ENCODE results near the gene CBL.
A peak's percentile ranks its signal among the peaks of the same experiment; 100 is the strongest.

CBL gene

DNA sequence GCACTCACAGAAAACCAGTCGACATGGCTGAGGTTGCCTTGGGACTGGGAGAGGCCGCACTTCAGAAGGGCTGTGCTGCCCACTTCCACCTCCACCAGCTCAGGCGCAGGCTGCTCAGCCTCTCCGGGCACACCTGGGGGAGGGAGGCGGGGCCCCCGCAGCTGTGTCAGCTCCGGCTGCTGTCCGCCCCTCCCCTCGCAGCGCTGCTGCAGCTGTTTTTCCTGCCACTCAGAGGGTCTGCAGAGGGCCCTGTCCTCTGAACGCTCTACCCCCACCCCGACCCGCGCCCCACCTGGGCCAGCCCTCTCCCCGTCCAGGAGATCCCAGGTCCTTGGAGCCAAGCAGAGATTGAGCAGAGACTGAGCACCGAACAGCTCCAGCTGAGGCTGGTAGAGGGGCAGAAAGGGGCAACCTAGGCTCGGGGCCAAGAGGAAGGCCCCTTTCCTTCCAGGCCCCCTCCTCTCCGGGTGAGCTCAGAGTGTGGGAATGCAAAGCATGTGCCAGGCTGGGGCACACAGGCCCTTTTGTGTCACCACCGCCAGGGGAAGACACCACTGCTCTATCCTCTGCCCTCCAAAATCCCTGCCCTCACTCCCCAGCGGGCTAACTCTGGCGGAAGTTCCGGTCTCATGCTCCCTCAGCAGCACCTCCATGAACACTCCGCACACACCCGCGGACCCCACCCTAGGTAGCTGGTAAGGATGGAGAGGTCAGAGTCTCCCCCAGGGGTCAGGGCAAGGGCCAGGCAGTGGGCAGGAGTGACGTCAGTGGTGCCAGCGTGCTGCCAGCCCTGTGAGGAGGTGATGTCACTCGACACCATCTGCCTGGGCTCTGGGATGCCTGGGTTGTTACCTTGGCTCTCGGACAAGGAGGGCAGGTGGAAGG, 109.2 kb downstream of the CBL start:
- peak; percentile 71 for DNase-seq

DNA sequence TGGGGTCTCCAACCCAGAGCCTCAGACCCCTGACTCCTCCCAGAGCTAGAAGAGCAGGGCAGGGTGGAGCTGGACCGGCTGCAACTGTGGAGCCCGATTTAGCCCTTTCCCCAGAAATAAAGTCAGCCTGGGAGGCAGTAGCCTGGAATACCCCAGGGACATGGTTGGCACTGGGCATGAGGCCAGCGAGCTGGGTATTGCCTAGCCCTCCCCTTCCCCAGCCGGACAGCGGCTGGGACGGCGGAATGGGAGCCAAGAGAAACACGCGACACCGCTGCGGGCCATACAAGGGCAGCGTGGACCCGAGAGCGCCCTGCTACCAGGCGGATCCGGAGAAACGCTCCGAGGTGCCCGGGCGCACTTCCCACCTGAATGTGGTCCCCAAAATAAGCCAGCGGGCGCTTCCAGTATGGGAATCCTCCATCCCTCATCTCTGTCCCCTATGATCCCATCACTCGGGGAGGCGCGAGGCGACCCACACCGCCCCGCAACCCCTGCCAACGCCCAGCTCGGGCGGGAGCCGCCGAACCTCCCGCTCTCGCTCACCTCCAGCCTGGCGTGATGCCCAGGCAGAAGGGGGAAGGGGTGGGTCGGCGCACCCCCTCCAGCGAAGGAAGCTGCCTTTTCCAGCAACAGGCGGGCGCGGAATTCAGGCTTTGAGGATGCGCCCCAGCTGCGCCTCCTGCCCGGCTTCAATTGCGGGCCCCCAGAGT, 110.0 kb downstream of the CBL start:
- DNase-seq, result peak; percentile 66

DNA sequence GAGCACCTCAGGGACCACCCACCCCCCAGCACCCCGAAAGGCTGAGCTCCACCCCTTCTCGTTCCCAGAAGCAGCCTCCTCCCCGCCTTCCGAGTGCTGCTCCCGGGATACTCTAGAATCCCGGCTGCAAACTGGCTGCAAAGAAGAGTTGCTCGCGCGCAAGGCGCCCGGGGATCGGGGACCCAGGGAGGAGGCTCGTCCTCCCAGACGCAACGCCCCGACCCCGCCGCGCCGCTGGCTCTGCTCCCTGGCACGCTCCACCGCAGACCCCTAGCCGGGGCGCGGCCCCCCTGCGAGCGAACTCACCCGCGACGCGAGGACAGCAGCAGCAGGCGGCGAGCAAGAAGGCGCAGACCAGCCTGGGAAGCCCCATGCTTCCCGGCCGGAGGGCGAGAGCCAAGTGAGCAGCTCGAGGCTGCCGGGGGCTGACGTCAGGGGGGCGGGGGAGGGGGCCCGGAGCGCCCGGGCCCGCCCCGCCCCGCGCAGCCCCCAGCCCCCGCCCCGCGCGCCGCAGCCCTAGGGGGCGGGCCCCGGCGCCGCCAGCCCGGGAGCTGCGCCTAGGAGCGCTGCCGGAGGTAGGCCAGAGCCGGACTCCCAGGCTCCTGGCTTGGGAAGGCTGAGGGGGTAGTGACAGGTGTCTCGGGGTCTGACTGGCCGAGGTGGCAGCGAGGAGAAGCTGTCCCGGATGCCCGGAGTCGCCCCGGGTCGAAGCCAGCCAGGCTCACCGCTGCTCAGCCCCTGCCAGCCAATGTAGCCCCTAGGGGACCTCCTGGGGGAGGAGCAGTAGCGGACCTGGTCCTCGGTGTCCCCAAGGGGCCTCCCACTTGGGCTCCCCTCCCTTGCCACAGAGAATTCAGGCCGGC, 110.8 kb downstream of the CBL start, which contains the start of gene MCAM:
Gene MCAM, minus strand, starts transcription at position 402 of the 863 bp plus-strand sequence. Its CDS starts 29 bp downstream, at position 373.
- DNase-seq, result peak; percentile 67

DNA sequence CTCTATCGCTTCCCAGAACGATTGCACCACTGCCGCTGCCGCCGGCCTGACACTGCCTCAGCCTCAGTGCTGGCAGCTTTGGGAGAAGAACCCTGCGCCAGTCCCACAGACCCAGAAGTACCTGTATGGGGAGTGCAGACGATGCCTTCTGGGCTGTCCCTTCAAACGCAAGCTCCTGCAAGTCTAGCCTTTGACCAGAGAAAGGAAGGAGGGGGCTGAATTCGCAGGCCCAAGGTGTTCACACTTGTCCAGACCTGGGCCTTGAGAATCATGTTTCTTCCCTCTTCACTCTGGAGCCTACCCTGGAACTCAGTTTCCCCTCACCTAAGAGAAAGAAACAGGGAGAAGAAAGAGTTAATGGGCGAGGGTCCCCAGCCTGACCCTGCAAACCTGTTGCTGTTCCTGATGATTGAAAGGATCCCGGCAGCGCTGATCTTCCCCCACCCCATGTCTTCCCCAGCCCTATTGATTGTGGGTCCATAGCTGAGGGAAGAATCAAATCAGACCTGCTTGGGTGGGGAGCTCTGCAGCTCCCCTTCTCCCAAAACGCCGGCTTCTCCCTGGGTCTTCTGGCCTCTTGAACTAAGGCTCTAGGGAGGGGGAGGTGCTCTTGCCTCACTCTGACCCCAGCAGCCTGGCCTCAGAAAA, 111.6 kb downstream of the CBL start:
- DNase-seq, result no peak

DNA sequence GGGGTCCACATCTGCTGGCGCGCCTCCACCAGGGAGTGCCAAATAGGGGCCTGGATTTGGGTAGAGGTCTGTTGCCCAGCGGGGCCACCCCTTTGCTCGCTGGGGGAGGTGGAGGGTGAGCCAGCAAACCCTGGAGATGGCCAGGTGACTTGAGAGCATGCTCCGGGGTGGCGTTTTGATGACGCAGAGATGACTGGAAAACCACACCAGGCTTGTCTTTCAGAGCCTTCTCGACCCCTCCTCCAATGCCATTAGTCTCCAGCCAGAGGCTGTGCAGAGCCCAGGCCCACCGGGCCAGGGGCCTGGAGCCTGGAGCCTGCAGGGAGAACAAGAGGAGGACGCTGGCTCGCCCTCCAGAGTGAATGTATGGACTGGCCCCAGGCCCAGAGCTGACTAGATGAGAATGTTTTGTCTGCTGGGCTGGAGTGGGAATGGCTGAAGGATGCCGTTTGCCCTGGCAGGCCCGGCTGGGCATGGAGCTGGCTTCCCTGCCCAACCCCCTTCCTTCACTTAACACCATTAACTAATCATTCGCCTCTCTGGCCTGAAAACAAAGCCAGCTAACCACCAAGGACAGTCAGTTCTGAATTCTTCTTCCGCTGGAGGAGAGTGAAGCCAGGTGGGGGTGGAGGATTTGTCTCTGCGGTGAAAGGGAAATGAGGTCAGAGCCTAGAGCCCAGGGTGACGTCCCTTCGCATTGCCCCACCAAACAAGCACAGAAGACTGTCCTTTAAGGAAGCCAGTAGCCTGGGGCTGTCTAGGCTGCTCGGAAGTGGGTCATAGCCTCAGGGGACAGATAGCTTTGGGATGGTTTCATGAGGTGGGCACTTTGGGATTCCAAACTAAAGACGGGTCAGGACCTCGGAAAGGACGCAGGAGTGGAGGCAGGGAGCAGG, 112.3 kb downstream of the CBL start:
- no peak for DNase-seq

DNA sequence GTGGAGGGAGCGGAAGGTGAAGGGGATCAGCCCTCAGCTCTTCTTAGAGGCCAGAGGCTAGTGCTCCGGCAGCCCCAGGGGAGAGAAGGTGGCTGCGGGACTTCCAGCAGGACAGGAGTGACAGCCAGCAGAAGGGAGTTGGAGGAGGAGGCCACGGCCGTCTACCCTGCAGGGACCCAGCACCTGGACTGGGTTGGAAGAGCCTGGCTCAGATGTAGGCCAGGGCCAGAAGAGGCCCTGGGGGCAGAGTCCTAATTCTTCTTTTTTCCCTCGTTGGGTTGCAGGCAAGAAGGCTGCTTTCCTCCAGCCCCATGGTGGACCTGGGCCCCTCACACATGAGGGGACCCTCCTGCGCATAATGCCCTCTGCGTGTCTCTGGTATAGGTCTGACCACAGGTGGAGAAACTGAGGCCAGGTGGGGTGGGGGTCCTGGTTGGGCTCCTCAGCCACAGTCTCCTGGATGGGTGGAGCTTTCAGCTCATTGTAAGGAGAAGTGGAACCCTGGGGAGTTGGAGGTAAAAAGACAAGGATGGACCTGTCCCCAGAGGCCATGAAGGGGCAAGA, 113.1 kb downstream of the CBL start:
- no peak for DNase-seq

DNA sequence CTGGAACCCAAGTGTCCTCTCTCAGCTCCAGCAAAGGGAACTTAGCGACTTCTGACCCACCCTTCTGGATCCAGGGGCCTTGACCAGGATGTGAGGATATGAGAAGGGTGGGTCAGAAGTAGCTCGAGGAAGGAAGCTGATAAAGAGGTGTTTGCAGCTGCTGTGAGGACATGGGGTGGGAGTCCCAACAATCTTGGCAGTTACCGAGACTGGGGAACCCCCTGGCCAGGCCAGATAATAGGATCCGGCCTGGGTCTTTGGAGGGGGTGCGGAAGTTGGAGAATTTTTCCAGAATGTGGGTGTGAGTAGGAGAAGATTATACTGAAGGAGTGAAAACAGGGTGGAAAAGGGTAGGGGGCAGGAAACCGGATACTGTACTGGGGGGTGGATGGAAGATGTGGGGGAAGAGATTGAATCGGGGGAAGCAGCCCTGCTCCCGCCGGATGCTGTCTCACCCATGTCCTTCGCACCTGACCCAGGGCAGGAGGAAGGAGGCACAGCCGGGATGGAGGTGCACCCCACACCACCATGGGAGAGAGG, 113.6 kb downstream of the CBL start:
- DNase-seq, result no peak

DNA sequence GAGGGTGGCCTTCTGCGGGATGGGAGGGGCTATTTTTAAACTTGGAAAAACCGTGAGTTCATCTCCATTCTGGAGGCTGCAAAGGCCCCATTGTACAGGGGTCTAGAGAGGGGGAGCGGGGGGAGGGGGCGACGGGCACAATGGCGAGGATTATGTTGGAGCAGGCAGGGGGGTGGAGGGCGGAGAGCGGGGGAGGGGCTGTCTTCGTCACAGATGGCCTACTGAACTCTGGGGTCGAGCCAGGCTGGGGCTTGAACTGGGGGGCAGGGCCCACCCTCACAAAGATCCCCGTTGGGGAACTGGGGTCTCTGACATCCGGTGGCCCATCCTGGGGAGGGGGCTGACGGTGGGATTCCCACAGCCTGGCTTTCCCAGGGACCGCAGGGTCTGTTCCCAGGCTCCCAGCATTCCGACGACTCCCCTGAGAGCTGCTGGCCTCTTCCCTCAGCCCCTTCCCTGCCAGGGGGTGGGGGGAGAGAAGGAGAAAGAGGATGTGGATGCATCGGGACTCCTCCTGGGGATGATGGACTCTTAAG, 114.2 kb downstream of the CBL start:
- DNase-seq, result no peak

DNA sequence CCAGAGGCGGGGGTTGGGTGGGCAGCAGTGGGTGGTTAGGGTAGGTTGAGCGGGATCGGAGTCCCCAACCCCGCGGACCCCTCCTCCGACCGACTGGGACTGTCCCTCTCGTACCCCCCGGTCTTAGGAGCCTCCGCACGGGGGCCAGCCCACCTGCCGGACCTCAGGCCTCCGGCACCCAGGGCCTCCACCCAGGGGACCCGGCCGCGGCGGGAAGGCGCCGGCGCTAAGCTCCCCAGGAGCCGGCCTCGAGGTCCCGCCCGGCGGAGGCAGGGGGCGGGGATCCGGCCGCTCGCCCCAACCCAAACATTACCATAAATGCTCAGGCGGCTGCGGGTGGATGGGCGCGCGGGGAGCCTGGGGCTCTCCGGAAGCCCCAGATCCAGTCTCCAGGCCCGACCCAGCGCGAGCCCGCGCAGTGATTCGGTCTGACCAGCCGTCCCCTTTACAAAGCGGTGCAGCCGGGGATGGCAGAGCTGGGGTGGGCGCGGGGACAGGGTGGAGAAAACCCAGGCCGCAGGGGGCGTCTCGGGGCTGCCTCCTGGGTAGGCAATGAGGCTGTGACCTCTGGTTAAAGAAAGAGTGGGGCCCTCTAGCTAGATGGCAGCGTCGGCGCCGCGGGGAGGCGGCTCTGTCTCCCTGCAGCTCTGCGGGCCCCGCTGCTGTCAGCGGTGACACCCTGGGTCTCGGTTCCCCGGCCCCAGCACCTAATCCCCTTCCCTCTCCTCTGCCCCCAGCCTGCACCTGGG, 114.8 kb downstream of the CBL start:
- DNase-seq, result peak; percentile 83

DNA sequence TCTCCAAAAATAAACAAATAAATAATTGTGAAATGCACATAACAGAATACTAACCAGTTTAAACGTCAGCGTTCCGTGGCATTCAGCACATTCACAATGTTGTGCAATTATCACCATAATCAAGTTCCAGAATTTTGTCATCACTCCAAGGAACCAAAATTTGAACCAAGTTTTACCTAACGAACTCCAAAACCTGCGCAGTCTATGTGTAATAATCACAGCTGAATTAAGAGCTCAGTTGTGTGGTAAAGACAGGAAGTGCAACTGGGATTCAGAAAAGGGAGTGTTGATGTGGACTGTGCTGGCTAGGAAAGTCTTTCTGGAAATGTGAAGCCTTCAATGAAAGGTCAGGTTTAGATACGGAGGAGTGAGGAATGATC, 116.2 kb downstream of the CBL start:
- DNase-seq, result no peak

DNA sequence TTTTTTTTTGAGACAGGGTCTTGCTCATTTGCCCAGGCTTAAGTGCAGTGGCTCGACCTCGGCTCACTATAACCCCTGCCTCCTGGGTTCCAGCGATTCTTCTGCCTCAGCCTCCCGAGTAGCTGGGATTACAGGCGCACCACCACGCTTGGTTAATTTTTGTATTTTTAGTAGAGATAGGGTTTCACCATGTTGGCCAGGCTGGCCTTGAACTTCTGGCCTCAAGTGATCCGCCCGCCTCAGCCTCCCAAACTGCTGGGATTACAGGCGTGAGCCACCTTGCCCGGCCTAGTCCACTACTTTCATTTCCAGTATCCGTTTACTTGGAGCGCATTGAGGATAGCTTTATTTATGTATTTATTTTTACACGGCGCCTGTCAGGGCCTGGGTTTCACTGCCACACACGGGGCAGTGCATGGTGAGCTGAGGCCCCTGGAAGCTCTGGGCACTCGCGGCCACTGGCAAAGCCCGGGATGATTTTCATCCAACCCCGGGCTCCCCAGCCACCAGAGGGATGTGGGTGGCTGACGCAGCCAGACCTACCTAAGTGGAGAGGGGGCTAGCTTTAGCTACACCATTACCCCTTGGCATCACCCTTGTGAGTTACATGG, 116.9 kb downstream of the CBL start:
- peak; percentile 43 for DNase-seq

DNA sequence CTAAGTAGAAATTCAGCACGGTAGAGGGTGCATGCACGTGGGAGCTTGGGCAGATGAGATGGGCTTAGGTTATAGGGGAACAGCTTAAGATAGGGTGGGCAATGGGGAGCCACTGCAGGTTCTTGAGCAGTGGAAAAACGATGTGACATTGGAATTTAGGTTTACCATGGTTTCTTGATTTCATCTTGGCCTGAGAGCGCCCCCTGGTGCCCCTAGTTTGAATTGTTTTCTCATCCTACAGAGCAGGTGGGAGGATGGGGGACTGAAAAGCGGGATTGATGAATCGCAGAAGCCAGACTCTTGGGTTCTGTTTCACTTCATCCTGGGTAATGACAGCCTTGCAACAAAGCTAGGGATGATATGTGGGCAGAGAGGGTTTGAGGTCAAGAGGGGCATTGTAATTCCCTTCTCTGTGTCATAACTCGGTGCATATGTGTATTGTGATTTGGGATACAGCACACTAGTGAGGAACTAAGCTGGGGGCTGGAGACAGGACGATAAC, 117.4 kb downstream of the CBL start:
- DNase-seq, result peak; percentile 94

DNA sequence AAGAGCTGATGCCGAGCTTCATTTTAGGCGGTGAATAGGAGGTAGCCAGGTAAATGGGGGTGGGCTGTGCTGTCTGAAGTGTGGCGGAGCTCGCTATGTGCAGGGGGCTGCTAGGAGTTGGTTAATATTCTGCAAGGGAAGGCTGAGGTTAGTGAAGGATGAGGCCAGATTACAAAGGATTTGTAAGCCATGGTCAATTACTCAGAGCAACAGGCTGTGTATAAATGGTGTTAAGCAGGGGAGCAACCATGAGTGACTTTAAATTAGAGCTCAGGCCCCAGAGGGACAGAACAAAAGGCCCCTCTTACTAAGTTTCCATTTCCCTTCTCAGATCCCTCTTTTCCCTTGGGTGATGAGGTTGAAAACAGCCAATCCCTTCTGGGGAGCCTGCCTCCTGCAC, 118.0 kb downstream of the CBL start:
- DNase-seq, result peak; percentile 37

DNA sequence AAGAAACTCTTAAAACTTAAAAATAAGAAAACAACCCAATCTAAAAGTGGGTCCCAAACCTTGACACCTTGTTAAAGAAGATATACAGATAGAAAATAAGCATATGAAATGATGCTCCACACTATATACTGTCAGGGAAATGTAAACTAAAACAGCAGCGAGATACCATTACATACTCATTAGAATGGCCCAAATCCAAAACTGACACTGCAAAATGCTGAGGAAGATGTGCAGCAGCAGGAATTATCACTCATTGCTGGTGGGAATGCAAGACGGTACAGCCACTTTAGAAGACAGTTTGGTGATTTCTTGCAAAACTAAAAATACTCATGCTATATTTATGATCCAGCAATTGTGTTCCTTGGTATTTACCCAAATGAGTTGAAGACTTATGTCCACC, 123.2 kb downstream of the CBL start:
- DNase-seq, result no peak

DNA sequence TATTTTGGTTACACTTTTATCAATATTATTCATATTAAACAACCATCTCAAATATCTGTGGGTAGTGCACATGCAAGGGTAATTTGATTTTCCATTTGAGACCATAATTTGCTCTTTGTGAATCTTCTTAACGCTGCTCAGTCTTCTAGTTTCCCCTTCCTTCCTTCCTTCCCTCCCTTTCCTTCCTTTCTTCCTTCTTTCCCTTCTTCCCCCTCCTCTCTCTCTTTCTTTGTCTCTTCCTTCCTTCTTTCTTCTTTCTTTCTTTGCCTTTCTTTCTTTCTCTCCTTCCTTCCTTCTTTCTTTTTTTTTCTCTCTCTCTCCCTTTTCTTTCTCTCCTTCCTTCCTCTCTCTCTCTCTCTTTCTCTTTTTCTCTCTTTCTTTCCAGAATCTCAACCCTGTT, 124.1 kb downstream of the CBL start:
- DNase-seq, result no peak

DNA sequence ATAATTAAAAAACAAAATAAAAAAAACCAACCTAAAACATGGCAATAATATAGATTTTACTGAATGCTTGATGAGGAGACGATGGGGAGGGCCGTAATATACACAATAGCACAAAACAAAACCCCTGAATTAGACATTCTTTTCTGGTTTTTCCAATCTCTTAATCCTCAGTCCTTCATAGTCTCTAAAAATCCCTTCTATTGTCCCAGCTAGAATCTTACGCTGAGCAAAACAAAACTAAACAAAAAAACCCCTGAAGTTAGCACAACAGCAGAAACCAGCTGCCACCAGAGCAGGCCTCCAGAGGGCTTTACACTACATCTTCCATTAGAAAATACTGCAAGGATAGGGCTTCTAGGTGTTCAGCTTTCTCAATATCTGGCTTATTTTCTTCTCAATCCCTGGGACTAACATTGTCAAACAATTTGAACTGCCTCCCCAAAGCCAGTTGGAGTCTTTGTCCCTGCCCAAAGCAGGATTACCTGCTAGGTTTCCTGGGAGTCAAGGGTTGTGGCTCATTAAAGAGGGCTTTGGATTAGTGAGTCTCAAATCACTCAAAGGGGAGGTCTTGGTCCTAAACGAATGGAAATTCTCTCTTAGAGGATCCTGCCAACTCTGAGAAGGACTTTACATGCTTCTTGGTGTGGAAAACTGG, 126.1 kb downstream of the CBL start:
- DNase-seq, result no peak

DNA sequence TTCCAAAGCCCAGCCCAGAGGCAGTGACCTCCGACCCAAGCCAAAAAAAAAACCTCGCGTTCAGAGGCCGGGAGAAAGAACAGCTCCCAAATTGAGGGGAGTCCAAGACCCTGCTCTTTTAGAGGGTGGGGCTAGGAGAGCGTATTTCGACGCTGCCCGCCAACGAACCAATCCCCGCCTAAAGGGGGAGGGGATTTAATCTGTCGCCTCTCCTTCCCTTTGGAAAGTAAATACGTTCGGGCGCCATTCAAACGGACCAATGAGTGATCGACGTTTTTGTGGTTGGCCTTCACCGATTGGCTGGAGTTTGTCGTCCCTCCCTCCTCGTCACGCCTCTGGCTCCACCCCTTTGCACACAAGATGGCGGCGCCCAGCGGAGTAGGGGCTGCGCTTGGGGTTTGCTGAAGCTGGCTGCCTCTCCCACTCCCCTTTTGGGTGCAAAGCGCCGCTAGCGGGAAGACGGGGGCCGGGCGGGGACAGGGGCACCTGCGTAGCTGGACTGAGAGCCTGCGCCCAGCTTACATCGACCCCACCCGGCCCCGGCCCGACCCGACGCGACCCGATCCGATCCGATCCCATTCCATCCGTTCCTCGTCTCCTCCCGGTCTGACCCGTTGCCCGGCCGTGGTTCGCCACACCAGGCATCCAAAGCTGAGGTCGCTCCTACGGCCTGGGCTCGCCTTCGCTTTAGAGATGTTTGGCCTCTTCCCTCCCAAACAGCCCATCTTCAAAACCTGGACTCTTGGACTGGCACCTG, 128.2 kb downstream of the CBL start, which contains the start of gene RNF26:
Gene RNF26, plus strand, starts transcription at position 354 of the 757 bp plus-strand sequence. CDS start 596 bp downstream, outside the sequence.
- DNase-seq, result peak; percentile 93
